HG02840 (cell line): Measurements from ENCODE around the gene MCOLN1.

Experiments used
- ATAC-seq: cut with Tn5 transposase; IDR thresholded peaks from one replicate; pipeline ENCODE4 v1.9.1; 2021; ENCODE audit warnings: mild to moderate bottlenecking, moderate library complexity, moderate number of reproducible peaks; ENCODE audit not compliant: unreplicated experiment, low FRiP score

Gene MCOLN1

DNA sequence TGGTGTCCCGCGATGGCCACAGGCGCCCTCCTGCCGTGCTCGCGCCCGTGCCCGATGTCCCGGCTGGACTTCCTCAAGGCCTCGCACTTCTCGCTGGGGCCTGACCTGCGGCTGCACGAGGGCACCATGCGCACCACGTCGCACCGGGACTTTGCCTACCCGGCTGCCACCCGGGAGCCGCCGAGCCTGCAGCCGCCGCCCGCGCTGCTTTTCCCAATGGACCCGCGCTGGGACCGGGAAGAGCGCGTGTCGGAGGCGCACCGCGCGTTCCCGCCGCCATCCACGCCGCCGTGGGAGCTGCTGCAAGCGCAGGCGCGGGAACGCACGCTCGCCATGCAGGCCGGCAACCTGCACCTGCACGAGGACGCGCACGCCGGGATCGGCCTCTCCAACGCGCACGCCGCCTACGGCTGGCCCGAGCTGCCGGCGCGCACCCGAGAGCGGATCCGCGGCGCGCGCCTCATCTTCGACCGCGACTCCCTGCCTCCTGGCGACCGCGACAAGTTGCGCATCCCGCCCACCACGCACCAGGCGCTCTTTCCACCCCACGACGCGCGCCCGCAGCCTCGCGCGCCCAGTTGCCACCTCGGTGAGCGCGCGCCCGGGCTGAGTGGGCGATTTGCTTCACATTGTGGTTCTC lies 21.5 kb upstream of the MCOLN1 start:
- no peak for ATAC-seq

DNA sequence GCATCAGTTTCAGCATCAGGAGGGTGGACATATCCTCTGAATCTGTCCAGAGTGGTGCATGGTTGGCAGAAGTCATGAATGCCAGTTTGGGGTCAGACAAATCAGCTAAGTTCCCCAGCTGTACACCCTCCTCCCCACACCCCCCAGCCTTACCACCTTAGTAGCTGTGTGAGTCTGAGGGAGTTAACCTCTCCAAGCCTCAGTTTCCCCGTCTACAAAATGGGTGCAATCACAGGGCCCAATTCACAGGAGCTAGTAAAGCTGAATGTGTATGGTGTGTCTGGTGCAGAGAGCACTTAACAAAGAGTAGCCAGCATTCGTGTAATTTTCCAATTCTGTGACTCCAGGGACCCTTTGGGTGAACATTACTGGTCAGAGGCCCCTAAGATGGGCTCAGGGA lies 19.9 kb upstream of the MCOLN1 start:
- no peak for ATAC-seq

DNA sequence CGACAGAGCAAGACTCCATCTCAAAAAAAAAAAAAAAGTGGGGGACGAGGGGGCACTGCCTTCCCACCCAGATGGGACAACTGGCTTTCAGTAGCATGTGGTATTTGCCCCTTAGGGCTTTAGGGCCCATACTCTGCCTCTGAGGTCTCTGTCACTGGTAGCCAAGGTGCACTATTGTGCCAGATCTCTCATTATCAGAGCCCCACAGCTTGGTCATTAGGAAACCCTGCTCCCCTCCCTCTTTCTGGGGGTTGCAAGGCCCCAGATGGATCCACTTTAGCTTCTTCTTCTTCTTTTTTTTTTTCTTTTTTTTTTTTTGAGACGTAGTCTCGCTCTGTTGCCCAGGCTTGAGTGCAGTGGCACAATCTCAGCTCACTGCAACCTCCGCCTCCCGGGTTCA lies 17.7 kb upstream of the MCOLN1 start:
- no peak for ATAC-seq

DNA sequence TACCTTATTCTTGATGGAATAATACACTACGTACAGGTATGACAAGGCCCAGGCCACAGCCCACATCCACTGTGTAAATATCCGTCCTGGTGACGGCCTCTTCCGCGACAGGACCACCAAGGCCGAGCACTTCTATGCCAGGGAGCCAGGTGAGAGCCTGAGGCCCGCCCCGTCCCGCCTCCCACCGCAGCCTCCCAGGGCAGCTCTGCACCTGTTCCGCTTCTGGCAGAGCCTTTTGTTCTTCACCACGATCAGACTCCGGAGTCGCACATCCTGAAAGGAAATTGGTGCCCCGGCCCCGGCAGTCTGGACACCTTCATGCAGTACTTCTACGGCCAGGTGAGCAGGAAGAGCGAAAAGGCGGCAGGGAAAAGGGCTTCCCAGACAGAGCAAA lies 17.1 kb upstream of the MCOLN1 start:
- no peak for ATAC-seq

DNA sequence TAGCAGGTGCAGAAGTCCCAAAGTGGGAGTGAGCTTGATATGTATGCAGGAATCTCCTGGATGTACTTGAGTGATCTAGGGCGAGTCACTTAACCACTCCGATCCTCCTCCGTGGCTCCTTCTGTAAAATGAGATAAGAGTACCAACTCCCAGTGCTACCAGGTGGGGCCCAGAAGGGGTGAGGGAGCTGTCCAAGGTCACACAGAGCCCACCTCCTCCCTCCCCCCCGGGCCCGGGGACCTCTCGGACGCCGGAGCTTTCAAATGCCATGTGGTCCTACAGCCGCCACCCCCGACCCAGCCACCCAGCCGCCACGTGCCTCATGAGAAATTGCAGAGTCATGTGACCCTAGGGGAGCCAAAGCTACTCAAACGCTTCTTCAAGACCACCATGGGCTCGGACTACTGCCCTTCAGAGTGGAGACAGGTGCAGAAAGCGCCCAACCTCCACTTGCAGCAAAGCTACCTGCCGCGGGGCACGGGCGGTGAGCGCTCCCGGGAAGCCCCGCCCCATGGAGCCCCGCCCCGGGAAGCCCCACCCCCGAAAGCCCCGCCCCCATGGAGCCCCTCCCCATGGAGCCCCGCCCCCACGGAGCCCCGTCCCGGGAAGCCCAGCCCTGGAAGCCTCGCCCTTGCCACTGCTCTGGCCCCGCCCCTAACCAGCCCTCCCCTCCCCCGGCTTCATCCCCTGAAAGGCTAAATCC lies 16.6 kb upstream of the MCOLN1 start:
- ATAC-seq = no peak

DNA sequence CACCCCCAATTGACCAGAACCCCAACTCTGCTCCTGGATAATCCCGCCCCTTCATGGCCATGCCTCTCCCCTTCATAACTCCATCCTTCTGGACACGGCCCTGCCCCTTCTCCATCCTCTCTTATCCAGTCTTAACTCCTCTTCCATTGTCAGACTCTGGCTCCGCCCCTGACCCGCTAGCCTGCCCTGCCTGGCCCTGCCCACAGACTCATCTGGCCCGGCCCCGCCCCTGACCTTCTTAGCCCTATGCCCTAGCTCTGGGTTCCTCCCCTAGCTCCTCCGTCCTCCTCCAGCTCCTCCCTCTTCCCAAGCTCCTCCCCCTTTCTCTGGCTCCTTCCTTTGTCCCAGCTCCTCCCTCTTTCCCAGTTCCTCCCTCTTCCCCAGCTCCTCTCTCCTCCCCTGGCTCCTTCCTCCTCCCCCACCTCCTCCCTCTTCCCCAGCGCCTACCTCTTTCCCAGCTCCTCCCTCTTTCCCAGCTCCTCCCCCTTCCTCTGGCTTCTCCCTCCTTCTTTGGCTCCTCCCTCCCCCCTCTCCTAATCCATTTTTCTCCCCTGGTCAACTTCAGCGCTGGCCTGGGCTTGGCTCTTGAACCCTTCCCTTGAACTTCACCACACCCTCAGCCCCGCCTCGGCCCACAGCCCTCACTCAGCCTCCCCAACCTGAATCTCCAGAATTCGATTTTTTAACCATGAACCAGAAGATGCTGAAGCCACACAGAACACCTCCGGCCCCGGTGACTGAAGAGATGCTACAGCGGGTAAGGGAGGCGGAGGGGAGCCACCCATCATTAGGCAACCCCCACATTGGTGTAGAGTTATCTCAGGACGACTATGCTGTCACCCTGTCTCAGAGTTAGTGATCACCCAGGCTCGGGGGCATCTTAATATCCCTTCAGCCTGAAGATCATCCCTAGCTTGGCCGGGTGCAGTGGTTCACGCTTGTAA lies 15.8 kb upstream of the MCOLN1 start:
- ATAC-seq = no peak

DNA sequence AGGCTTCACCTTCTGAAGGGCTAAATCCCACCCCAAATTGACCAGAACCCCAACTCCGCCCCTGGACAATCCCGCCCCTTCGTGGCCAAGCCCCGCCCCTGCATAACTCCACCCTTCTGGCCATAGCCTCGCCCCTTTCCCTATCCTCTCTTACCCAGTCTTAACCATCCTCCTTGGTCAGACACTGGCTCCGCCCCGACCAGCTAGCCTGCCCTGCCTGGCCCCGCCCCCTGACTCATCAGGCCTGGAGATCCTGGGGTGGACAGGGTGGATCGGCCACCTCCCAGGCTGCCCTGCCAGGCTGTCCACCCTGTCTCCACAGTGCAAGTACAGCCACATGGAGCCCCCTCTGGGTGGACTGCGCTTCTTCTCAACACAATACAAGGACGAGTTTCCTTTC lies 14.5 kb upstream of the MCOLN1 start:
- ATAC-seq = no peak

DNA sequence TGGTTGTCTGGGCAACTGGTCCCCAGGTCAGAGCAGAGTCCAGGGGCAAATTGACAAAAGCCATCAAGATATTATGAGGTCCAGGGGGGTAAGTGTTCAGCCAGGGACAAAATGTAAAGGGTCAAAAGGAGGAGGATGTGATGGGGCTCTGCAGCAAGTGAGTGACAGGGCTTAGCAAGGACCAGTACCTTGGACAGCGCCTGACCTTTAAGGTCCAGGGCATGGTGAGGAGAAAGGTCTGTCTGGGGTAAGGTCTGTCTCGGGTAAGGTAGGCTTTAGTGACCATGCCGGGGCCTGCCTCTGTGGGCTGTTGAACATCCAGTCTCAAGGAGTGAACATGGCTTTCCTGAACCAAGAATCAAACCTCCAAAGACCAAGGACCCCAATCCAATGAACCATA lies 12.8 kb upstream of the MCOLN1 start:
- ATAC-seq = no peak

DNA sequence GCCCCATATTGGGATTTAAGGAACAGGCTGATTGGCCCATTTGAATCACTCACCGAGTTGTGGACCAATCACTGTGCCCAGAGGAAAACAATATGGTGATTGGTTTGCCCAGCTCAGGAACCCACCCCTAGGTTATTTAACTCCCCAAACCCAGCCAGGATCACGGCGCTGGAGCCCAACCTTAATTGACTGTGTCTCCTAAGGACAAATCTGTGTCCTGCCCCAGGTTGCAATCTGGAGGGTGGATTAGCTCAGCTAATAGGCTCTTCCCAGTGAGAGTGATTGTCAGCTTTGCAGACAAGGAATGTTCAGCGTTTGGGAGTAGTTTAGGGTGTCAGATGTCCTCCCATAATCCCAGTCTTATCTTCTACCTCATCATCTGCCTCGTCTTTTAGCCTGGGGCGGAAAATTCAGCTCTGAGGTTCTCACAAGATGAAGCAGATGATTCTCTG lies 10.0 kb upstream of the MCOLN1 start:
- no peak for ATAC-seq

DNA sequence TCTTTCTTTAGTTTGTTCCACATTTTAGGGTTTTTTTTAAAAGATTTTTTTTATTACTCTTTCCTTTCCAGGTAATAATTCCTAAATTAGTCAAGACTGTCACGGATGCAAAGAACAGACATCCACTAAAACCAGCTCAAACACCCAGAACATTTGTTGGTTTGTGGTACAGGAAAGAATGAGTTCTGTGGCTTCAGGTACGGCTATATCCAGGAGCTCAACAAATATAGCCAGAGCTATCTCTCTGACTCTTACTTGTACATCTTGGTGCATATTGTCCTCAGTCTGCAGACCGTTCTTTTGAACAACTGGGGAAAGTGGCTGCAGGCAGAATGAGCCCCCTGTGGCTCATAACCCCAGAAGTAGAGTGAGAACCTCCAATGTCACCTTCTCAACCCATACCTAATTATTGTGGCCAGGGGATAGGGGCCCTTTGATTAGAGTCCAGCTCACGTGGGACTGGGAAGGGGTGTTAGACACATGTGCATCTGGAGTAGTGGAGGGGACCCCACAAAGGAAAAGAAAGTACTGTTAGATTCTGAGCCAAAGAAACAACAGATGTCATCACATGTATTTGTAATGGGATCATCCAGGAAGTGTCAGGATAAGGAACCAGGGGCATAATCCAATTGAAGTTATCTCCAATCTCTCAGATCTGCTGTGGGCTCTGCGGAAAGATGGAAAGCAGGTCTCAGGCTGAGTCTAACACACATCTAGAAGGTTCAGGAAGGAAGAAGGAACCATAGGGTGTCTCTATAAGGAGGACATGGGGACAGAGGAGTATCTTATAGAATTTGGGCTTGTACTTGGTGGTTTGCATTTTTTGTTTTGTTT lies 8.4 kb upstream of the MCOLN1 start:
- no peak for ATAC-seq

DNA sequence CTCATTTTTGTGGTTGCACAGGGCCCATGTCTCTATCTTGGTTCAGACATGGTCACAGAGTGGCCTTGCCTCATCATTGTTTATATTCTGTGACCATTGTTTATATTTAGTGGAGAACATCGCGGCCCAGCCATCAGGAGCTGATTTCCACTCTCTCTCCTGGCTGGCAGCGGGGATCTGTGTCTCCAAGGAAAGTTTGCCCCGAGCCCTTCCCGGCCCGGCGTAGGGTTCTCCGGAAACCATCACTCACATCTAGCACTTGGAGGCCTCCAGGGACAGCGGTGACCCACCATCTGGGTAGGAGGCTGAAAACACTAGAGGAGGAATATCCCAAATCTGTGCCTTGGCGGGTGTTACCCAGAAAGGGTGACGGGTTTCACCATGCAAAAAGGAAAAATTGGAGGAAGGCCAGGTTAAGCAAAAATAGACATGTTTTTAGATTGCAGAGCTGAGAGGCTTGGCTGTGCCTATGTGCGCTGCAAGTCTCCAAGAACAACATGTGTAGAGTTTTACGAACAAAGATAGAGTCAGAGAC lies 7.2 kb upstream of the MCOLN1 start:
- ATAC-seq = no peak

DNA sequence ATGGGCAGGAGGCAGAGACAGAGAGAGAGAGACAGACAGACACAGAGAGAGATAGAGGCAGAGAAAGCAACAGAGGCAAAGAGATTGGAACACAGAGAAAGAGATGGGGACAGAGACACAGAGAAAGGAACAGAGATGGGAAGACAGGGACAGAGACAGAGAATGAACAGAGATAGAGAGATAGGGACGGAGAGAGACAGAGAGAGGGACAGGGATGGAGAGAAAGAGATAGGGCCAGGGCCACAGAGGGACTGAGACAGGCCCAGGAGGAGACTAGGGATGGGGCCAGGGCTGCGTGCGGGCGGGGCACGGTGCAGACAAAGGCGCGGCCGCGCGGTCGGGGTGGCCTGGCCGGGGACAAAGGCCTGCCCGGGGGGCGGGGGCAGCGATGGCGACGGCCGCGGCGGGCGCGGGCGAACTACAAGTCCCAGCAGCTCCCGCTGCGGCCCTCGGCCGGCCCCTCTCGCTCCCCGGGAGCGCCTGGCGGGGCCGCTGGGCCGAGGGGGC lies 6.7 kb upstream of the MCOLN1 start, which contains the start of gene ZNF358:
Gene ZNF358 (plus strand): TSS at position 459 of the 507 bp plus-strand sequence. CDS start 3,140 bp downstream, outside the sequence.
- no peak for ATAC-seq

DNA sequence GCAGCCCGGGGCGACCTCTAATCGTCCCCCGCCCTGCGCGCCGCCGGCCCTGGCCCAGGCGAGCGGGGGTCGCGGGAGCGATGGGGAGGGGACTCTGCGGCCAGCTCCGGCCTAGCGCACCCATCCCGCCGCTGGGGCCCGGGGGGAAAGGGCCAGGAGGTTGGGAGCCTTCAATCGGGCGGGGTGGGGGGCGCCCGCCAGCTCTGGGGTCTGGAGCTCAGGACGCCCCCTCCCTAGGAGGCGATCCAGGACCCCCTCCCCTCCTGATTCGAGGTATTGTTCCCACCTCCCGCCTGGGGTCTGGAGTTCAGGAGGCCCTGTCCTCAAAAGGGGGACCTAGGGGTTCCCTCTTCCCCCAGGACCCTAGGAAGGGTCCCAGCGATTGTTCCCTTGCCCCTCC lies 6.1 kb upstream of the MCOLN1 start:
- no peak for ATAC-seq

DNA sequence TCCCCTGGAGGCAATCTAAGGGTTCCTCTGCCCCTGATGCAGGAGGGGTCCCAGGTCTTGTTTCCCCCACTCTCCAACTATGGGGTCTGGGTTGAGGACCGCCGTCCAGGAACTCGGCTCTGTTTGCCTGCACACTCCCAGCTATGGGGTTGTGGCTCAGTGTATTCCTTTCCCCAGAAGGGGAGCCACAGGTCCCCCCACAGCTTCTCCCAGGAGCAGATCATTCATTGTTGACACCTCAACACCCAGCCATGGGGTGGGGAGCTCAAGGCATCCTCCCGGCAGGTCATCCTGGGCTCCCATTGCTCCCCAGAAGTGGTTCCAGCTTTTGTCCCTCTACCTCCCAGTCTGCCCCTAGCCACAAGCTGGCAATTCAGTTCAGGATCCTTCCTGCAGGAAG lies 5.5 kb upstream of the MCOLN1 start:
- ATAC-seq = no peak

DNA sequence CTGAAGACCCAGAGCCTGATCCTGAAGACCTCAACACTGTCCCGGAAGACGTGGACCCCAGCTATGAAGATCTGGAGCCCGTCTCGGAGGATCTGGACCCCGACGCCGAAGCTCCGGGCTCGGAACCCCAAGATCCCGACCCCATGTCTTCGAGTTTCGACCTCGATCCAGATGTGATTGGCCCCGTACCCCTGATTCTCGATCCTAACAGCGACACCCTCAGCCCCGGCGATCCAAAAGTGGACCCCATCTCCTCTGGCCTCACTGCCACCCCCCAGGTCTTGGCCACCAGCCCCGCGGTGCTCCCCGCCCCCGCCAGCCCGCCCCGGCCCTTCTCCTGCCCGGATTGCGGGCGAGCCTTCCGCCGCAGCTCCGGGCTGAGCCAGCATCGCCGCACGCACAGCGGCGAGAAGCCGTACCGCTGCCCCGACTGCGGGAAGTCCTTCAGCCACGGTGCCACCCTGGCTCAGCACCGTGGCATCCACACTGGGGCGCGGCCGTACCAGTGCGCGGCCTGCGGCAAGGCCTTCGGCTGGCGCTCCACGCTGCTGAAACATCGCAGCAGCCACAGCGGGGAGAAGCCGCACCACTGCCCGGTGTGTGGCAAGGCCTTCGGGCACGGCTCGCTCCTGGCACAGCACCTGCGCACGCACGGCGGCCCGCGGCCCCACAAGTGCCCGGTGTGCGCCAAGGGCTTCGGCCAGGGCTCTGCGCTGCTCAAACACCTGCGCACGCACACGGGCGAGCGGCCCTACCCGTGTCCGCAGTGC lies 2.9 kb upstream of the MCOLN1 start:
- no peak for ATAC-seq

DNA sequence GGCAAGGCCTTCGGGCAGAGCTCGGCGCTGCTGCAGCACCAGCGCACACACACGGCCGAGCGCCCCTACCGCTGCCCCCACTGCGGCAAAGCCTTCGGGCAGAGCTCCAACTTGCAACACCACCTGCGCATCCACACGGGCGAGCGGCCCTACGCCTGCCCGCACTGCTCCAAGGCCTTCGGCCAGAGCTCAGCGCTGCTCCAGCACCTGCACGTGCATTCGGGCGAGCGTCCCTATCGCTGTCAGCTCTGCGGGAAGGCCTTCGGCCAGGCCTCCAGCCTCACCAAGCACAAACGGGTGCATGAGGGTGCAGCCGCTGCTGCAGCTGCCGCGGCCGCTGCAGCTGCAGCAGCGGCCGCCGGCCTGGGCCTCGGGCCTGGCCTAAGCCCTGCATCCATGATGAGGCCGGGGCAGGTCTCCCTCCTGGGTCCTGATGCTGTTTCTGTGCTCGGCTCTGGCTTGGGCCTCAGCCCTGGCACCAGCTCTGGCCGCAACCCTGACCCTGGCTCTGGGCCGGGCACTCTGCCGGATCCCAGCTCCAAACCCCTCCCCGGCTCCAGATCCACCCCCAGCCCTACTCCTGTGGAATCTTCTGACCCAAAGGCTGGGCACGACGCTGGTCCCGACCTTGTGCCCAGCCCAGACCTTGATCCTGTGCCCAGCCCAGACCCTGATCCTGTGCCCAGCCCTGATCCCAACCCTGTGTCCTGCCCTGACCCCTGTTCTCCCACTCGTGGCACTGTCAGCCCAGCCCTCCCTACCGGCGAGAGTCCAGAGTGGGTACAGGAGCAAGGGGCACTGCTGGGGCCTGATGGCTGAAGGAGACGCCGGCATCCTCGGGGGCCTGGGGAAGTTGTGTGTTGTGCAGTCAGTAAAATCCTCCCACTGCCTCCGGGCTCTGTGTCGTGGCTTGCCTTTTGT lies 2.0 kb upstream of the MCOLN1 start:
- ATAC-seq = no peak

DNA sequence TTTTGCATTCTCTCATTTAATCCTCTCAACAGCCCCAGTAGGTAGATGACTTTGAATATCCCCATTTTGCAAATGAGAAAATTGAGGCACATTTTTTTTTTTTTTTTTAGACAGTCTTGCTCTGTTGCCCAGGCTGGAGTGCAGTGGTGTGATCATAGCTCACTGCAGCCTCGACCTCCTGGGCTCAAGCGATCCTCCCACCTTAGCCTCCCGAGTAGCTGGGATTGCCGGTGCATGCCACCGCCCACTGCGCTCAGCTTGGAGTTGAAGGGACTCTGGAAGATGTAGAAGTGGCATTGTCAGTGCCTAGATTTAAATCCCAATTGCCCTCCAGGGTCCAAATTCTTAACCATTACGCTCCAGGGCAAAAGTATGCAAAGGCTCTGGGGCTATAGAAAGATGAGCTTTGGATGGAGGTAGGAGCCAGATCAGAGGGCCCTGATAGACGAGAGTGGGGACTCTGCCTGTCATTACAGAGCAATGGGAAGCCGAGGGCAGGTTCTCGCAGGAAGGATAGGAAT lies 813 bp upstream of the MCOLN1 start:
- ATAC-seq = no peak
